K562 (cell line): Measurements from ENCODE around the gene DOP1B. TPM values are rescaled to one million over a fixed set of nuclear protein-coding genes. Genes with fewer than 3 reads are reported as not detected.

ENCODE experiments used
- ATAC-seq: fragments of 200-7000 bp; cut with Tn5 transposase; 3 replicates; pipeline ENCODE4 v1.9.1; 2020; ENCODE audit warnings: moderate library complexity
- BruUV-seq: library from RNA; stranded (reverse); fragments of 400-500 nt; replicated peaks from 2 replicates; lab custom pipeline; 2021; lab: Mats Ljungman, UMichigan
- CTCF ChIA-PET: fragments of 300-600 bp; formaldehyde crosslinking; extraction: SDS; loops from one replicate; lab custom pipeline; 2021; ENCODE audit warnings: low intra/inter-chr PET ratio; lab: Yijun Ruan, JAX
- POLR2A ChIA-PET: fragments of 300-600, 350-650 bp; sonication (Branson Sonifier 250); formaldehyde crosslinking; extraction: SDS; loops from one replicate; lab custom pipeline; 2021; ENCODE audit warnings: antibody characterized with exemption, inconsistent platforms; lab: Yijun Ruan, JAX
- DNase-seq, 4 experiments: peaks; one replicate each; pipeline versions ENCODE4 v3.0.0 to v3.0.0-alpha.2; 2011 to 2018; ENCODE audit warnings: low spot score in 3 of 4, mixed read lengths in 3 of 4; ENCODE audit errors: extremely low read depth in 1 of 4
- FAIRE-seq: peaks from 2 replicates; lab custom pipeline; 2011; peaks lifted over from hg19 to GRCh38; lab: Jason Lieb, UNC
- H2AFZ ChIP-seq: 2 replicates; pipeline ENCODE4 v1.6.0; 2011; ENCODE audit warnings: low read depth, low read length, control low read depth, inconsistent platforms
- H3K27ac ChIP-seq: fragments of 200-600 bp; 3 replicates; pipeline ENCODE4 v1.8.0; 2011; ENCODE audit warnings: low read depth, mild to moderate bottlenecking, control low read depth, inconsistent platforms, low read length, moderate library complexity, mixed read lengths; ENCODE audit errors: extremely low read depth
- H3K27me3 ChIP-seq, 2 experiments: fragments of 300-600 bp in 1 of 2; 2 replicates in 1 of 2; 3 replicates in 1 of 2; pipeline versions ENCODE4 v1.6.0 to v1.8.0; 2011; ENCODE audit warnings: inconsistent platforms in 2 of 2, low read length in 2 of 2, mild to moderate bottlenecking in 1 of 2, mixed read lengths in 1 of 2, moderate library complexity in 1 of 2; ENCODE audit not compliant: control insufficient read depth in 2 of 2, insufficient read depth in 2 of 2
- H3K36me3 ChIP-seq: fragments of 300-600 bp; 3 replicates; pipeline ENCODE4 v1.8.0; 2011; ENCODE audit warnings: mild to moderate bottlenecking, low read length, inconsistent platforms; ENCODE audit not compliant: control insufficient read depth, insufficient read depth
- H3K4me1 ChIP-seq, 2 experiments: fragments of 200-600 bp in 1 of 2; replicated peaks in 1 of 2; 2 replicates in 1 of 2; 3 replicates in 1 of 2; pipeline versions ENCODE4 v1.5.1 to v1.8.0; 2011; ENCODE audit warnings: inconsistent platforms in 2 of 2, low read length in 2 of 2, mild to moderate bottlenecking in 1 of 2, mixed read lengths in 1 of 2, moderate library complexity in 1 of 2; ENCODE audit not compliant: control insufficient read depth in 2 of 2, insufficient read depth in 2 of 2
- H3K4me2 ChIP-seq: 2 replicates; pipeline ENCODE4 v1.6.1; 2011; ENCODE audit warnings: low read length, control low read depth, inconsistent platforms, mixed read lengths; ENCODE audit not compliant: insufficient read depth
- H3K4me3 ChIP-seq: fragments of 200-600 bp; sonication (generic), shearing (Covaris generic); 2 replicates; pipeline ENCODE4 v1.5.1; 2016; ENCODE audit warnings: control low read depth, inconsistent platforms
- H3K79me2 ChIP-seq: fragments of 200-600 bp; 3 replicates; pipeline ENCODE4 v1.8.0; 2011; ENCODE audit warnings: low read length, inconsistent platforms; ENCODE audit not compliant: control insufficient read depth, insufficient read depth
- H3K9ac ChIP-seq, 2 experiments: 2 replicates each; pipeline versions ENCODE4 v1.6.0 to v1.6.1; 2011; ENCODE audit warnings: low read depth in 2 of 2, low read length in 2 of 2, control low read depth in 1 of 2, inconsistent platforms in 1 of 2, mild to moderate bottlenecking in 1 of 2, mixed read lengths in 1 of 2; ENCODE audit not compliant: insufficient read depth in 1 of 2
- H3K9me1 ChIP-seq: one replicate; pipeline ENCODE4 v1.6.0; 2011; ENCODE audit warnings: inconsistent platforms, mild to moderate bottlenecking, low read length, moderate library complexity; ENCODE audit not compliant: control insufficient read depth, insufficient read depth
- H3K9me3 ChIP-seq: replicated peaks from 2 replicates; pipeline ENCODE4 v1.5.1; 2011; ENCODE audit warnings: low read depth, low read length, inconsistent platforms; ENCODE audit not compliant: control insufficient read depth, insufficient read depth
- H4K20me1 ChIP-seq: replicated peaks from 2 replicates; pipeline ENCODE4 v1.6.1; 2011; ENCODE audit warnings: low read length, inconsistent platforms, mixed read lengths; ENCODE audit not compliant: control insufficient read depth, insufficient read depth
- JUNB ChIP-seq: fragments of 450-650 bp; formaldehyde crosslinking; conservative IDR thresholded peaks from 2 replicates; pipeline ENCODE4 v1.4.0; 2020; ENCODE audit warnings: mild to moderate bottlenecking
- NEUROD1 ChIP-seq: fragments of 150-350 bp; IDR thresholded peaks from 2 replicates; pipeline ENCODE4 v1.6.1; 2014; ENCODE audit warnings: borderline replicate concordance, low read length, low read depth; ENCODE audit not compliant: partially characterized antibody
- RAD51 ChIP-seq: fragments of 450-650 bp; IDR thresholded peaks from 2 replicates; pipeline ENCODE4 v1.7.1; 2016; ENCODE audit warnings: low read depth, mild to moderate bottlenecking, borderline replicate concordance
- TOE1 ChIP-seq, 2 experiments: fragments of 450-650 bp in 1 of 2; sonication (generic) in 1 of 2; formaldehyde crosslinking in 1 of 2; IDR thresholded peaks; 2 replicates each; pipeline versions ENCODE4 v1.7.1 to v1.8.0; 2016 to 2022; ENCODE audit warnings: borderline replicate concordance in 2 of 2, mild to moderate bottlenecking in 2 of 2, antibody characterized with exemption in 1 of 2, inconsistent platforms in 1 of 2, low read depth in 1 of 2, missing genetic modification reagents in 1 of 2, moderate library complexity in 1 of 2
- USF2 ChIP-seq: sonication (generic); formaldehyde crosslinking; IDR thresholded peaks from 2 replicates; pipeline ENCODE4 v1.5.0; 2020; ENCODE audit warnings: missing genetic modification reagents
- ZBTB7A ChIP-seq: IDR thresholded peaks from 2 replicates; pipeline ENCODE4 v1.6.1; 2011; ENCODE audit warnings: low read depth, mild to moderate bottlenecking, low read length, moderate library complexity, borderline replicate concordance; ENCODE audit not compliant: control insufficient read depth
- ZNF57 ChIP-seq: fragments of 450-650 bp; formaldehyde crosslinking; IDR thresholded peaks from 2 replicates; pipeline ENCODE4 v1.4.0; 2020; ENCODE audit warnings: mild to moderate bottlenecking, moderate library complexity
- WGBS: fragments of 100-300 bp; shearing (Covaris generic); methylation state at CpG from one replicate; pipeline ENCODE4 v1.1.6; 2016; ENCODE audit warnings: low coverage, mixed read lengths; ENCODE audit not compliant: insufficient coverage; ENCODE audit errors: missing lambda C conversion rate; 5-methylcytosine and 5-hydroxymethylcytosine counted together
- in situ Hi-C: fragments of 300-500 bp; cut with MboI; formaldehyde crosslinking; loops from 4 replicates; pipeline ENCODE4 v1.15.0; 2018; ENCODE audit warnings: inconsistent platforms, mixed read lengths
- intact Hi-C: fragments of 100-400 bp; cut with micrococcal nuclease; formaldehyde crosslinking; loops from 2 replicates; pipeline ENCODE4 v1.14.2; 2022
- polyA plus RNA-seq, 8 experiments: library from polyadenylated mRNA; depleted of rRNA in 4 of 8; stranded (reverse) in 5 of 8; unstranded in 3 of 8; fragments of >200 nt; fragmentation: Nextera tagmentation in 2 of 8; fragmentation: Illumina TruSeq in 1 of 8; extraction: Ambion mirVana in 2 of 8; extraction: Trizol in 1 of 8; gene quantifications; 2 replicates each; pipeline versions ENCODE4 v1.2.1 to v1.2.3, GENCODE V29; 2011 to 2014; ENCODE audit warnings: inconsistent platforms in 1 of 8, missing spikeins in 1 of 8
- total RNA-seq, 7 experiments: library from RNA; depleted of rRNA in 6 of 7; stranded (reverse); fragments of >200 nt in 6 of 7; fragmentation: Illumina TruSeq in 2 of 7; extraction: Trizol in 2 of 7; gene quantifications; 2 replicates each; pipeline versions ENCODE4 v1.2.1 to v1.2.3, GENCODE V29; 2011 to 2021; ENCODE audit warnings: low replicate concordance in 1 of 7
- TF ChIP-seq, protein P1 (sequence below): fragments of 450-650 bp; formaldehyde crosslinking; IDR thresholded peaks from 2 replicates; pipeline ENCODE4 v1.4.0; 2020; ENCODE audit warnings: mild to moderate bottlenecking, mixed read lengths
- TF ChIP-seq, protein P2 (sequence below), 2 experiments: IDR thresholded peaks; 2 replicates each; pipeline ENCODE4 v1.6.1; 2011; ENCODE audit warnings: borderline replicate concordance in 1 of 2, control low read depth in 1 of 2, low read depth in 1 of 2, low read length in 1 of 2, mild to moderate bottlenecking in 1 of 2, mixed read lengths in 1 of 2, moderate library complexity in 1 of 2; ENCODE audit not compliant: insufficient read depth in 1 of 2, insufficient read length in 1 of 2, poor library complexity in 1 of 2, severe bottlenecking in 1 of 2; ENCODE audit errors: extremely low read depth in 1 of 2
- TF ChIP-seq, protein P3 (sequence below): sonication (generic); formaldehyde crosslinking; IDR thresholded peaks from 2 replicates; pipeline ENCODE4 v1.9.0; 2022; ENCODE audit warnings: mild to moderate bottlenecking, missing genetic modification reagents
- TF ChIP-seq, protein P4 (sequence below): fragments of 450-650 bp; IDR thresholded peaks from 2 replicates; pipeline ENCODE4 v1.6.1; 2016; ENCODE audit warnings: antibody characterized with exemption

Gene DOP1B
- total and polyA plus RNA-seq, 9 of the 15 experiments (the other 6 are each of a cell fraction or from before 2014, with no cell fraction given) = 0.04 to 2.2 (median 0.68) TPM

DNA sequence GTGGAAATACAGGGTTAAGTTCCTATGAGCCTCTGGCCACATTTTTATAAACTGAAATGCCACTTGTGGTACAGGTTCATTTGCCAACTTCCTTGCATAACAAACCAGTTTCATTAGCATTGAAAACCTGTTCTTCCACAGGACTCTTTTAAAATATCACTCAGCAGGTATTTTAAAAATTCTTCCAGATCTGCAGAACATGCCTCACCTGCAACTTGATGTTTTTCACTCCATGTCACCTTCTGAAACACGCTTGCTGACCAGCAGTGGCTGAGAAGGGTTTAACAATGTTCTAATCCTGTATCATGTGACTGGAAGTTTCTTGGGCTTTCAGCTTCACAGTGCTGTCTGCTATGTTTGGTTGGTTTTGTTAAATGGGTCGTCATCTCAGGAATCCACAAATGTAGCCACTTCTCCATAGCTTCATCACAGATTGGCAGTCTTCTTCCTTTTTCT, 39.3 kb upstream of the DOP1B start:
- WGBS = 2% methylated on average over 2 of the region's 2 CpGs
- intact Hi-C loops (loop anchor here (10.0 kb wide), 1 partner anchor 173 kb away; no protein-coding TSS in a partner anchor), in situ Hi-C loops (no loop called here)
- ChIA-PET POLR2A (no interaction called here), CTCF (no interaction called here)
- H3K4me3 ChIP-seq = no peak overlapping the region
- no peaks in the 10 kb centered on the region for H3K27me3 ChIP-seq
- no TSS peak for BruUV-seq
- H3K4me2 ChIP-seq = no peak overlapping the region
- no peak for FAIRE-seq
- no peaks in the 10 kb centered on the region for H3K9me1 ChIP-seq
- H3K4me1 ChIP-seq = peaks cover 0 to 6% of the 10 kb centered on the region in 2 experiments; a peak in 1 of 5 replicates
- ATAC-seq = no peak
- no peaks in the 10 kb centered on the region for H3K9me3 ChIP-seq
- H3K79me2 ChIP-seq = no peaks in the 10 kb centered on the region
- no peak overlapping the region for H2AFZ ChIP-seq
- H3K9ac ChIP-seq = no peak overlapping the region
- H4K20me1 ChIP-seq = no peaks in the 10 kb centered on the region
- DNase-seq = no peak
- no peaks in the 10 kb centered on the region for H3K36me3 ChIP-seq
- TF ChIP-seq USF2 = 0 out of 2 replicates have a peak, but pooled peaks have one; percentile 13
- TF ChIP-seq, protein P1, sequence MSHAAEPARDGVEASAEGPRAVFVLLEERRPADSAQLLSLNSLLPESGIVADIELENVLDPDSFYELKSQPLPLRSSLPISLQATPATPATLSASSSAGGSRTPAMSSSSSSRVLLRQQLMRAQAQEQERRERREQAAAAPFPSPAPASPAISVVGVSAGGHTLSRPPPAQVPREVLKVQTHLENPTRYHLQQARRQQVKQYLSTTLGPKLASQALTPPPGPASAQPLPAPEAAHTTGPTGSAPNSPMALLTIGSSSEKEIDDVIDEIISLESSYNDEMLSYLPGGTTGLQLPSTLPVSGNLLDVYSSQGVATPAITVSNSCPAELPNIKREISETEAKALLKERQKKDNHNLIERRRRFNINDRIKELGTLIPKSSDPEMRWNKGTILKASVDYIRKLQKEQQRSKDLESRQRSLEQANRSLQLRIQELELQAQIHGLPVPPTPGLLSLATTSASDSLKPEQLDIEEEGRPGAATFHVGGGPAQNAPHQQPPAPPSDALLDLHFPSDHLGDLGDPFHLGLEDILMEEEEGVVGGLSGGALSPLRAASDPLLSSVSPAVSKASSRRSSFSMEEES (CRISPR knock-in tag) = peak; percentile 86
- TF ChIP-seq, protein P2, sequence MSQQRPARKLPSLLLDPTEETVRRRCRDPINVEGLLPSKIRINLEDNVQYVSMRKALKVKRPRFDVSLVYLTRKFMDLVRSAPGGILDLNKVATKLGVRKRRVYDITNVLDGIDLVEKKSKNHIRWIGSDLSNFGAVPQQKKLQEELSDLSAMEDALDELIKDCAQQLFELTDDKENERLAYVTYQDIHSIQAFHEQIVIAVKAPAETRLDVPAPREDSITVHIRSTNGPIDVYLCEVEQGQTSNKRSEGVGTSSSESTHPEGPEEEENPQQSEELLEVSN (IDR thresholded peaks at IDR 0.05; ENCODE audit: borderline replicate concordance in 1 of 2, extremely low read depth in 1 of 2, insufficient read depth in 1 of 2, insufficient read length in 1 of 2, low read depth in 1 of 2, low read length in 1 of 2, poor library complexity in 1 of 2, severe bottlenecking in 1 of 2) = no peak
- no peak for TF ChIP-seq JUNB (CRISPR knock-in tag)
- TF ChIP-seq TOE1 (IDR thresholded peaks at IDR 0.05; ENCODE audit: borderline replicate concordance) = peak; percentile 69
- TF ChIP-seq TOE1 (CRISPR knock-in tag; IDR thresholded peaks at IDR 0.05; ENCODE audit: borderline replicate concordance, low read depth) = no peak
- no peak for TF ChIP-seq ZNF57 (CRISPR knock-in tag)
- TF ChIP-seq, protein P3, sequence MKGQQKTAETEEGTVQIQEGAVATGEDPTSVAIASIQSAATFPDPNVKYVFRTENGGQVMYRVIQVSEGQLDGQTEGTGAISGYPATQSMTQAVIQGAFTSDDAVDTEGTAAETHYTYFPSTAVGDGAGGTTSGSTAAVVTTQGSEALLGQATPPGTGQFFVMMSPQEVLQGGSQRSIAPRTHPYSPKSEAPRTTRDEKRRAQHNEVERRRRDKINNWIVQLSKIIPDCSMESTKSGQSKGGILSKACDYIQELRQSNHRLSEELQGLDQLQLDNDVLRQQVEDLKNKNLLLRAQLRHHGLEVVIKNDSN (CRISPR knock-in tag) = peak; percentile 59
- no peak for TF ChIP-seq NEUROD1
- TF ChIP-seq, protein P4, sequence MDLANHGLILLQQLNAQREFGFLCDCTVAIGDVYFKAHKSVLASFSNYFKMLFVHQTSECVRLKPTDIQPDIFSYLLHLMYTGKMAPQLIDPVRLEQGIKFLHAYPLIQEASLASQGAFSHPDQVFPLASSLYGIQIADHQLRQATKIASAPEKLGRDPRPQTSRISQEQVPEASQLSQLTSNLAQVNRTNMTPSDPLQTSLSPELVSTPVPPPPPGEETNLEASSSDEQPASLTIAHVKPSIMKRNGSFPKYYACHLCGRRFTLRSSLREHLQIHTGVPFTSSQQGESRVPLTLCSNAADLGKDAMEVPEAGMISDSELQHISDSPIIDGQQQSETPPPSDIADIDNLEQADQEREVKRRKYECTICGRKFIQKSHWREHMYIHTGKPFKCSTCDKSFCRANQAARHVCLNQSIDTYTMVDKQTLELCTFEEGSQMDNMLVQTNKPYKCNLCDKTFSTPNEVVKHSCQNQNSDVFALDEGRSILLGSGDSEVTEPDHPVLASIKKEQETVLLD = no peak
- peak; percentile 72 for TF ChIP-seq RAD51
- TF ChIP-seq ZBTB7A = no peak
- TF ChIP-seq, all 486 proteins: peak for 5
- no peak overlapping the region for H3K27ac ChIP-seq
